HG02885 (cell line): ENCODE results near the gene CARMIL1.
"Not testable (repeated sequence)": the region's sequence is repeated elsewhere in the genome, so short reads cannot be mapped to it uniquely, and the experiment has no call there.

Experiments used
- ATAC-seq: cut with Tn5 transposase; IDR thresholded peaks from one replicate; pipeline ENCODE4 v1.9.1; 2021; ENCODE audit warnings: mild to moderate bottlenecking; ENCODE audit not compliant: unreplicated experiment, poor library complexity

CARMIL1 gene

DNA sequence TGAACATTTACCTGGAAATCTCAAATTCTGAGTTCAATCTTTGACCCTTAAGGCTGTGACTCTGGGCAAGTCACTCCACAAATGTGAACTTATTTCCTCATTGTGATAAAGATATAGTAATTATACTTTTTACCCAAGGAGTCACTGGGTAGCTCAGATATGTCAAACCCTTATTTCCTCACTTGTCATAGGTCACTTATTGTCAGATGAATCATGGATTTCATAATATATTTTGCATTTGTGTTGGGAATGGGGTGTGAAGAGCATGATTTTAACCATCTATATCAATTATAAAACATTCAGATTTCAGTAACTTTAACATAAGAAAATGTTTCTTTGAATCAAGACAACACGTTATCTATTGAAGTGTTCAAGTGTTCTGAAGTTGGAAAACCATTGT, 3.7 kb upstream of the CARMIL1 start:
- ATAC-seq, result no peak

DNA sequence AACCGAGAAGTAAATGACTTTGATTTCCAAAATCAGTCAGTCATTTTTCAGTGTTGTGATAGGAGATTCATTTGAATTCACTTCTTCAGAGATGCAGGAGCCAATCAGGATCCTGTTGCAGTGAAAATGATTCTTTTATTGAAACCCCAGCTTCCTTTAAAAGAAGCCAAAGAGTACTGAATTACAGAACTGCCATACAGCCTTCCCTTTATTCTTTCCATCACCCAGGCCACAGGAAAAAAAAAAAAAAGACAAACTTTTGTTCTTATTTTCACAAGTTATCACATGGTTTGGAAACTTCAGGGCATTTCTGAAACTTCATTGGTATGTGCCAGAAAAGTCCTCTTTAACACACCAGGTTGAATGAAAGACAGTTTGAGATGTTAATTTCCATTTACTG, 1.8 kb upstream of the CARMIL1 start:
- ATAC-seq, result no peak

DNA sequence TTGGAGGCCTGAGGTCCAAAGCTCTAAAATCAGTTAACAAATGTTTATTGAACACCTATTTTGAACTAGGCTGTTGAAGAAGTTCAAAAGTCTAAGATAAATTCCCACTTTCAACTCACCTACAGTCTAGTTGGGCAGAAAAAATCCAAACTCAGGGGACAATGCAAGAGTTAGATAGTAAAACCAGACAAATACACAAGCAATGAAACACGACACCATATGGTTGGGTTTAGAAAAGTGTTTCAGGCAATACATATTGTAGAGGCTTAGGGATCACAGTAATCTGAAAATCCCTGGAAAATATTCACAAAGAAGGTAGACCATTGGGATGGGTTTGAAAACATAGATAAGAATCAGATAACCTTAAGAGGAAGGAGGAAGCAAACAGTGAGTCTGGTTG, 1.3 kb upstream of the CARMIL1 start:
- no peak for ATAC-seq

DNA sequence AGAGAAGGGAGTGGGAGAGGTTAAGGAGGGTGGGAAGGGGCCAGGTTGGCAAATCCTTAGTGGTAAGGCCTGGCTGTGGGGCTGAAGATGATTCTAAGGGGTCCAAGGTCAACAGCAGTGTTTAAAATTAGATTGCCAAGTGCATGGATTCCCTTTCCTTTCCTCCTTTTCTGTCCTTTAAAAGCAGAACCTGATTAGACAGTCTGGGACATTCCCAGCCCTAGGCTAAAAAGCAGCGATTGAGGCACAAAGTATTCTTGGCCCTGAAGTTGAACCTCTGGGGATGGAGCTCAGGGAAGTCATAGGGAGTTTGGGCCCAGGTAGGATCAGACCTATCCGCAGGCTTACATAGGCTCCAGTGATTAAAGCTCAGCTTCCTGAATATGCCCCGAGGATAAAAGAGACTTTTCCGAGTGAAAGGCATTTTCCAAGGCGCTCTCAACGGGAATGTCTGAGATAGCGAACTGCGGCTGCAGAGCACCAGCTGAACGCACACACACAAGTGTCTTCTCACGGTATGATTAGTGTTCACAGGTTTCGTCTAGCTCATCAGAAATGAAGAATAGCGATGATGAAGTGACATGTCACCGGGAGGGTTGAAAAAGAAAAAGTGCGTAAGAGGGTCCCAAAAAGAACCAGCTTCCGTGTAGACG, 787 bp upstream of the CARMIL1 start:
- ATAC-seq, result peak; percentile 34

DNA sequence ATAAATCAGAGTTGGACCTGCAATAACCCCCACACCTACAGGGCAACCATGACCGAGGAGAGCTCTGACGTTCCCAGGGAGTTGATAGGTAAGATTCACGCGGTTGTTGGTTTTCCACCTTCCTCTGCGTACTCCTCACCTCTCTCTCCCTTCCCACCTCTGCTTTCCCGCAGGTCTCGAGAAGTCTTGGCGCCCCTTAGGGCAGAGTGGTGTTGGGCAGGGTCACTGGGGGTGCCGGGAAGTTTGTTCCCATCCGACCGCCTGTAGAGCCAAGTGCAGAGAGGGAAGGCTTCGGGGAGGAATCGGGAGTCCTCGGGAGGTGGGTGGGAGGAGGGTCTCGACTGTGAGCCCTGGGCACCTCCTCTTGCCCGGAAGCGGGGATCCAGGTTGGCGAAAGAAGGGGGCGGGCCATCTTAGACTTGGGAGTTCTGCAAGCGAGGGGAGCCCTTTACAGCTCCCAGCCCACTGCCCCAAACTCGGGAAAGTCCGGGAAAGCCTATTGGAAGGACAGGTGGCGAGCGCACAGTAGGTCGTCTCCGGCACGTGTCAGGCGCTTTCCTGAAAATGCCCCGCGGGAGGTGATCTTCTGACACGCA, 672 bp downstream of the CARMIL1 start:
- ATAC-seq, result no peak

DNA sequence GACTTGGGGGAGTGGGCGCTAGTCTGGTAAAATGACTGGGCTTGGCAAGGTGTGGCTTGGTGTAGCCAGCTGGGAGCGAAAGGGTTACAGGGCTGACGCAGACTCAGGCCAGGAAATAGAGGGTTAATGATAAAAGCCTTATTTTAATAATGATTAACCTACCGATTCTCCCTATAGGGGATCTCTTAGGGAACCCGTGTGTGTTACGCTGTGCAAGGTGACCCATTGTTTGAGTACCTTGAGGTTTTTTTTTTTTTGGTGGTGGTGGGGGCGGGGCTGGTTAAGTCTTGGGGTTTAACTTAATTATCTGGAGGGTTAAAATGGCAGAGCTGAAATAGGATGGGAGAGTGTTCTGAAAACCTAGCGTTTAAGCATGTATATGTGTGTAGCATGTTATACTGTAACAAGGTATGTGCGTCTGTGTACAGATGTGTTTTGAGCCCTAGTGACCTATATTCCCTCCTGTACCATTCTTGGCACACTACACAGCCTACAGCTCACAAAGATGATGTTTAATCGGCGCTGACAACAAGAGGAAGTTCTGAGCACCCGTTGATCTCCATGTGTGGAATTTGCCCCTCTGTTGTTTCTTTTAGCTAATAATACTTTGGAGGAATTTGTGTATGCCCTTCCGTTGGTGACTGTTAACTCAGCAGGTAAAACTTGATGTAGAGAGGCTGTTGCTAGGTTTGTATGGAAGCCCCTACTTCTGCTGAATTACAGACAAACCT, 1.3 kb downstream of the CARMIL1 start:
- ATAC-seq, result no peak

DNA sequence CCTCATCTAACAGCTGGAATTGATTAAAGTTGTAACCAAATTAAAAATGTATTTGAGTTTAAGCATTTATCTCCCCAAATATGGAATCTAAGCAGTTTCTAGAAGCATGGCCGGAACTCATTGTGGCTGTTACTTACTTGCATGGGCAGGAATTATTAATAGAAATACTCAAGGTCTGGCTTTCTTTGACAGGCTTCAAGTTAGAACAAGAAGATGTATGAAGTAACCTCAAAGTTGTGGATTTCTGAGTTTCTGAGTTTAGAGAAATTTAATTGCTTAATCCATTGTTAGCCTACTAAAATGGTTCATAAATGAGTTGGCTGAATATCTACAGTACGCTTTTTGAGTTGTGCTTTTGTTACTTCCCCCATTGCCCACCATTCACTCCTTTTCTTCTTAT, 7.7 kb downstream of the CARMIL1 start:
- ATAC-seq, result no peak

DNA sequence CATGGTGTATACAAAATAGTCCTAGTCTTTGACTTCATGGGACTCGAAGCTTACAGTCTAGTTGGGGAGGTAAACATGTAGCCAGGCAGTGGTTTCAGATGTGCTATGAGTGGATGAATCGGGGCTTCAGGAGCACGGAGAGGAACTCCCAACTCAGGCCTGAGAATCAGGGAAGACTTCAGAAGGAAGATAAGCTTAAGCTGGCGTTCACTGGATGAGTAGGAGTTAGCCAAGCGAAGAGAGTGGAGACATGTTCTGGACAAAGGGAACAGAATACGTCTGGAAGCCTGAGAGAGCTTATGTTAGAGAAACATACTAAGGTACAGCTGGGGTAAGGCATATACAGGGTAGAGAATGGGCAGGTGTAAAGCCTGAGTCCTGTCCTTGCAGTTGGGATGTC, 8.8 kb downstream of the CARMIL1 start:
- ATAC-seq, result no peak

DNA sequence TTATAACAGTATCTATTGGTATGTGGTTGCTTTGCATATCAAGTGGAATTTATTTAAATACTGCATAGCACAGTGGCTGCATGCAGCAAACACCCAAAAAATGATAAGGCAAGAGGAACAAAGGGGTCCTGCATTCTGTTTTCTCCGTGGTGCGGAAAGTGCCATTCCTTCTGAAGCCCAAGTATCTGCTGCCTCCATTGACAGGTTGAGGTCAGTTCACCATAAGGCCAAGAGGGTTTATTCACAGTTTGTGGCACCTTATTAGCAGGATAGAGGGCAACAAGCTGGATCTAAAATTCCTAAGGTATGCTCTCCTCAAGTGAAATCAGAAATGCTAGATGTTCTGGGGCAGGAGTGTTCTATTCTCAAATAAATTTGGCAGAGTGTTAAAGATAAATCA, 9.3 kb downstream of the CARMIL1 start:
- no peak for ATAC-seq

DNA sequence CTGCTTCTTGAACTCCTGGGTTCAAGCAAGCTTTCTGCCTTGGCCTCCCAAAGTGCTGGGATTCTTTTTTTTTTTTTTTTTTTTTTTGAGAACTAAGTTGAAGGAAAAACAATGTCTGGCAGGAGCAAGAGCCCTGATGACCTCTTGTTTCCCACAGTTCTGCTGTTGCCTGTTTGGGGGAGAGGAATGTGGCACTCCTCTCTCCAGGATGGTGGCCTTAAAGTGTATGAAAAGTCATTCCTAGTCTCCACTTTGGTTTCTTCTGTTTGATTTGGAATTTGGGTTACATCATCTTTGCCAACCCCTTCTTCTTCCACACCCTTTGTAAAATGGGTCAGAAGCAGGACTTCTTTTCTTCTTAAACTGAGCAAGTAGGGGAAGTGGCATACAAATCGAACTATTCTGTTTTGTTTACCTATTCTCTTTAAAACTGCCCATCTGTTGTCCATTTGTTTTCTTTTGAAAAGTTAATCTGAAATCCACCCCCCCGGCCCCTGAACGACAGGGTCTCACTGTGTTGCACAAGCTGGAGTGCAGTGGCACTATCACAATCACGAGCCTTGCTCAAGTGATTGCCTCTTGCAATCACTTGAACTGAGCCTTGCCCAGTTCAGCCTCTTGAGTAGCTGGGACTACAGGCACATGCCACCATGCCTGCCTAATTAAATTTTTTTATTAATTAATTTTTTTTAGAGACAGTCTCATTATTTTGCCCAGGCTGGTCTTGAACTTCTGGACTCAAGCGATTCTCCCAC, 11.3 kb downstream of the CARMIL1 start:
- ATAC-seq, result no peak

DNA sequence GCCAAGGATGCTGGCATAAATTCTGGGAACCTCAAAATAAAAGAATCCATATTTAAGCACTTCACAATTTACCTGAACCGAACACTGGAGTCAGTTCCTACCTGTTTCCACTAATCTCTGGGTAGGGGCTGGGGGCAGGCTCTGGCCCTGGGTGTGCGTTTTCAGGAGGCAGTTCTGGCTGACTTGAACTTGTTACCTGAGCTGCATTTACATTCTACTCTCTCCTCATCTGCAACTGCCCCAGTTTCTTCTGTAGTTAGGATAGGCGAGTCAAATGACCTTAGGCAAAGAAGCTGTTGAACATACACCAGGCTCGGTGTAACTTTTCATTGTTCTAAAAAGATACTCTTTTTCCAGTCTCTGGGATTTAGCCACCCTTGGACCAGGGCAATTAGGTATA, 13.2 kb downstream of the CARMIL1 start:
- no peak for ATAC-seq

DNA sequence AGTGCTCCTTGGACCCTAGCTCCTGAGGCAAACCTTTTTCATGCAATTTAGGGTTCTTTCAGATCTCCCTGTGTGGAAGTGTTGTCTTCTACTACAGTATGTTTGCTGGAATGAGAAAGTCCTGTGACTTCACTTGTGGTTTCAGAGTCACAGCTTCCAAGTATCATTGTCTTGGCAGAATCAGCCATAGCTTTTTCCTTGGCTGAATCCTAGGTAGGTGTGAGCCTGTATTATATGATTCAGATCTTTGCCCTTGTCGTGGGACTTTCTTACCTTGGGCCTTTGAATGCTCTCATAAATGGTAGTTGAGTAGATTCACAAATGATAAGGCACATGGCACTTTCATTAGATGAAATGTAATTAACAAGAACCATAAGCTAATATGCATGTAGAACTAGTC, 16.5 kb downstream of the CARMIL1 start:
- ATAC-seq, result no peak

DNA sequence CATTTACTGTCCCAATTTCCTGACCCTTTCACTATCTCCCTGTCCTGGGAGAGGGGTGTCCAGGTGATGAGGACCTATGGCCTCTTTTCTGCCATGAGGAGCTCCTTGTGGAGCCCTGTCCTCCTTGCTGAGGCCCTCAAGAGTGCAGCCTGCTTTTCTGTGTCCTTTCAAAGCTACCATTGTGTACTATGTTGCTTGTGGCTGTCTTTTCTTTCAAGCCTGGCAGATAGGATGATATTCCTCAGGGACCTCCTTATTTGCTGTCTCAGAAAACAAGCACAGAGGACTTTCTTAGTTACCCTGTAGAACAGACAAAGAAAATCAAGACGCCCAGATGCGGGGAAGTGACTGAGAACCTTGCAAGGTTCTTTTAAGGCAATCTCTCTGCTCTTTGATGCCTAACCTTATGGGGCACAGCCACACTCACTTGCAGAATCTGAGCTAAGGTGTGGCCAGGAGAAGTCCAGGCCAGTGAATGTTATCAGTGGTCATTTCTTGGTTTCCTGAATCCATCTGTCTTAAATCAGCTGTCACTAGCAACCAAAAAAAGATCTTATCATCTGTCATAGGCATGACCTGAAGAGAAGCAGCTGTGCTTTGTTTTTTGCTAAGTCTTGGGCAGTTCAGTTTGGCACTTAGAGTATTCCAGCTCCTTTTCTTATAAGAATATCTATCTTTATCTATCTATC, 17.2 kb downstream of the CARMIL1 start:
- ATAC-seq, result no peak

DNA sequence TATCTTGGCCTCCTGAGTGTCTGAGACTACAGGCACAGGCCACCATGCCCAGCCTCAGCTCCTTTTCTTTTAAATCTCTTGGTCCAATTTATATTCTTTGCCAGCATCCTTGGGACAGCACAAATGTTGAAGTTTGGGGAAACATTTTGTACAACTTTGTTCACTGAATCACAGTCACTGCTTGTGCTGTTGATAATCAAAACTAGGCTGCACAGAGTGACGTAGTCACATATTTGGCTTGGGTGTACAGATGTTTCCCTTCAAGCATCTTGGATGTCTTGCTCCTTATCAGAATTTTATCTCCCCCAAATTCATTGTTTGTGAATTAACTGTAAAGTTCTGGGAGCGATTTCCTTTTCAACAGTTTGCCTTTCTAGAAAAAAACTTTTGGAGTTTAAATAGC, 17.9 kb downstream of the CARMIL1 start:
- no peak for ATAC-seq

DNA sequence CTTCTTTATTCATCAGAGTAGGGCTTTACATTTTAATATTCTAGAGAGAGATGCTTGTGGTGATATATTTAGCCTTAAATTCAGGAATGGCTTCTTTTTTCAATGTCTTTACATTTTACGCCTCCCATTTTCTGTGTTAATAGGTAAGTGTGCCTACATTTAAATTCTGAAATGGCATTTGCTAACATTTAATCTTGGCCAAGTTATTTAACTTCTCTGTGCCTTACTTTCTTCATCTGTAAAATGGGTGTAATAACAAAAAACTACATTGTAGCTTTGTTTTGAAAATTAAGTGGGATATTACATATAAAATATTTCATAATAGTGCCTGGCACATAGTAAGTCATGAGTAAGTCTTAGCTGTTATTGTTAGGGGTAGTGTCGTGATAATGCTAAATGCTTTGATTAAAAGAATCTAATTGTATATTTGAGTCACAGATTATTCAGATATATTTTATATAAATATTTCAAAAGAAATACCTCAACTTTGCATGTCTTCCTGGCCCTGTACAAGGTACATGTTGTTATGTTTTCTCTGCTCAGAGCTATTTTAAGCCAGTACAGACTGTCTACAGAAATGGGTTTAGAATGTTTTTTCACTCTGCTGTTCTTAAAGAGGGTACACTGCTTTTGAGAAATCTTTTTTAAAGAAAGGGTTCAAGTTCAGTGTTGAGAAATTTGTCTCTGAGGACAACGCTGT, 18.8 kb downstream of the CARMIL1 start:
- ATAC-seq, result no peak

DNA sequence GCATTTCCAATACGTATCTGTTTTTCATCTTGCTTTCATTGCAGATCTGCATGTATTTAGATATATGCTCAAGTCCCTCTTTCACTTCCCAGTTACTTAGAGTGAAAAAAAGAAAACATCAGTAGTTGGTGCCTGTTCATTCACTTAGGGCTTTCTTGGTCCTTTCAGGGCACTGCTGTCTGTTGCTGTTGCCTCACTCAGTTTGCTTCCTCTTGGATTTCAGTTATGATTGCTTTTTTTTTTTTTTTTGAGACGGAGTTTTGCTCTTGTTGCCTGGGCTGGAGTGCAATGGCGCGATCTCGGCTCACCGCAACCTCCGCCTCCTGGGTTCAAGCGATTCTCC, 19.3 kb downstream of the CARMIL1 start:
- ATAC-seq, result not testable (repeated sequence)

DNA sequence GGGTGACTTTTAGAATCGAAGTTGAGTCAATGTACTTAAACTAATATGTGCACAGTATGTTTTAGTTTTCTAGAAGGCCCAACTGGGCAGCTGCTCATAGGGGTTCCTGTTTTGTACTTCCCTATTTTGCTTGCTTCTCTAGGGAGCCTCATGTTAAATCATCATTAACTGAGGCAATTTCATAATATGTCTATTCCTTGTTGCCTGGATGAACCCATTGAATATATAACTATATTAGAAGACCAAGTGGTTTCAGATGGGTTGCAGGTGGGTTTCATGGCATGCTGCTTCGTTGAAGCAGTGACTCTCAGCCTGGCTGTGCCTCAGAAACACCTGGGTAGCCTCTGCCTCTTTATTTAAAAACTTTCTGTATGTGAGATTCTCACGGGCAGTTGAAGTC, 22.2 kb downstream of the CARMIL1 start:
- no peak for ATAC-seq

DNA sequence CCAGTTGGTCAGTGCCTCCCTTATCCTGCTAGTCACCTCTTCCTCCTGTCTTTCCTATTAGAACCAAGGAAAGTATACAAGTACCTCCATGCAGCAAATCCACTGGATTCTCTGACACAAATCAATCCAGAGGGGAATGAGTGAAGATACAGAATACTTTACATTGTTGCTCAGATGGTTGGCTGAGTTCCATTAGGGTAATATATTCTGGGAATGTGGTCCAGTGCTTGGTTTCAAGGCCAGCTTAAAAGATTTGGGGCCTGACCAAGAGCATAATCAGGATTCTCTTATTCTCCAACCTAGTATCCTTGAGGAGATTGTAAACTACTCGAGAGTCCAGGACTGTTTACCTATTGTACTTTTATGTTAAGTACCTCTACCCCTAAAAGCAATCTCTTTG, 23.0 kb downstream of the CARMIL1 start:
- no peak for ATAC-seq

DNA sequence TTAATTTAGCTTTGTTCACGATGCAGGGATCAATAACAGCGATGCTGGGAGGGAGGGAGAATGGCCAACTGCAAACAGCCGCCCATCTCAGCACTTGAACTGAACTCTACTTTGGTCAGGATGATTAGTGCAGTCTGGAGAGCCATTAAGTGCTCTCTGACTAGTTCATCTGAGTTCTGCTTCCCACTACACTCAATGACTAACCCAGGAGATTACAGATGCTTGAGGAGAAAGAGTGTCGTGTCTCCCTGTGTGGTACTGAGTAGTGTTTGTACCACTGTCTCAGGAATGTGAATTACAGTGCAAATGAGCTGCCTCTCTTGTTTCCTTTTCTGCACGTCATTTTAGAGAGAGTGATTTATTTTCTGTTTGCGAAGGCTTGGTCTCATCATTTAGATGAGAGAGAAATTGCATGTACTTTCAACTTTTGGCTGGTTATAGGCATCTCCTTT, 23.5 kb downstream of the CARMIL1 start:
- no peak for ATAC-seq

DNA sequence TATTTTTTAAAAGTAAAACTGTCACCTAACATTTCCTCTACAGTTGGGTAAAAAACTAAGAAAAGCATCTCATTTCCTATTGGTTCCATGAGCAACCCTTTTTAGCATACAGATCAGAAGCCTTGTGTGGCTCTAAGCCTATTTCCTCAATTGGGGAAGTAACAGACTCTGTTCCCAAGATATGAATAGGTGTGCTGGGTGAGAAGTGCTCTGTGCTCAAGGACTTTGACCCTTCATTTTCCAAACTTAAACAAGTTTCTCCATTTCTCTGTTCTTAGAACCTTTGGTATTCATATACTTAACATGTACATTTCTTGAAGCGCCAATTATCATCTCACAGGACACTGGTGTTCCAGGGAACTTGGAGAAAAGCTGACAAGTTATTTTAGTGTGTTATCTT, 24.1 kb downstream of the CARMIL1 start:
- no peak for ATAC-seq
